ENCODE results near the gene CFAP53. TPM values are rescaled to one million over a fixed set of nuclear protein-coding genes. Genes with fewer than 3 reads are reported as not detected.
A peak's percentile ranks its signal among the peaks of the same experiment; 100 is the strongest.

CFAP53 gene
- total and polyA plus RNA-seq, 9 donors, result 0.11 to 0.57 (median 0.30) TPM

- under 1% methylated on average over 73 of the region's 76 CpGs for WGBS (ENCODE audit: insufficient coverage)
Measured at GRCh38 chr18:50287441-50288347, 21.4 kb upstream of the CFAP53 start, which contains the start of gene CXXC1. Gene CXXC1, minus strand, starts transcription at chr18:50287692. Its CDS starts 103 bp downstream, at chr18:50287589.

GRCh38 chr18:50287028-50287440 is 20.7 kb upstream of the CFAP53 start:
- 0% methylated on average over 27 of the region's 27 CpGs for WGBS (ENCODE audit: insufficient coverage)
- peak overlapping the region; percentile 76 for H3K27ac ChIP-seq (ENCODE audit: low read length)
- peaks cover 14% of the 10 kb centered on the region for H3K4me1 ChIP-seq (ENCODE audit: control insufficient read depth, insufficient read depth, low read length)
- peaks cover 3% of the 10 kb centered on the region for H3K27me3 ChIP-seq (ENCODE audit: control insufficient read depth, insufficient read depth, low read length)
- no peak for DNase-seq
- no peaks in the 10 kb centered on the region for H3K9me3 ChIP-seq (replicated peaks; ENCODE audit: control insufficient read depth, low read depth, low read length)
- peaks cover 42% of the 10 kb centered on the region for H3K36me3 ChIP-seq (ENCODE audit: control insufficient read depth, insufficient read depth, low read length)
- peak overlapping the region; percentile 96 for H3K4me3 ChIP-seq (ENCODE audit: low read length)

More at GRCh38 chr18:50287441-50288347, 21.4 kb upstream of the CFAP53 start, which contains the start of gene CXXC1:
- DNase-seq, result peak; percentile 100
- H3K27ac ChIP-seq (ENCODE audit: low read length), result peak within 1 kb of the TSS; percentile 93
- peaks cover 3% of the 10 kb centered on the region for H3K27me3 ChIP-seq (ENCODE audit: control insufficient read depth, insufficient read depth, low read length)
- no peaks in the 10 kb centered on the region for H3K9me3 ChIP-seq (replicated peaks; ENCODE audit: control insufficient read depth, low read depth, low read length)
- peak within 1 kb of the TSS; percentile 96 for H3K4me3 ChIP-seq (ENCODE audit: low read length)
- H3K36me3 ChIP-seq (ENCODE audit: control insufficient read depth, insufficient read depth, low read length), result peaks cover 35% of the 10 kb centered on the region
- H3K4me1 ChIP-seq (ENCODE audit: control insufficient read depth, insufficient read depth, low read length), result peaks cover 10% of the 10 kb centered on the region

- H3K27me3 ChIP-seq (ENCODE audit: control insufficient read depth, insufficient read depth, low read length), result peaks cover 3% of the 10 kb centered on the region
- H3K36me3 ChIP-seq (ENCODE audit: control insufficient read depth, insufficient read depth, low read length), result peaks cover 42% of the 10 kb centered on the region
- DNase-seq, result no peak
- peaks cover 17% of the 10 kb centered on the region for H3K4me1 ChIP-seq (ENCODE audit: control insufficient read depth, insufficient read depth, low read length)
- H3K27ac ChIP-seq (ENCODE audit: low read length), result no peak overlapping the region
- no peaks in the 10 kb centered on the region for H3K9me3 ChIP-seq (replicated peaks; ENCODE audit: control insufficient read depth, low read depth, low read length)
- 22% methylated on average over 17 of the region's 23 CpGs for WGBS (ENCODE audit: insufficient coverage)
- peak overlapping the region; percentile 96 for H3K4me3 ChIP-seq (ENCODE audit: low read length)
Measured at GRCh38 chr18:50286391-50287027, 20.2 kb upstream of the CFAP53 start.

- DNase-seq, result no peak
- H3K27ac ChIP-seq (ENCODE audit: low read length), result no peak overlapping the region
- H3K4me1 ChIP-seq (ENCODE audit: control insufficient read depth, insufficient read depth, low read length), result peaks cover 17% of the 10 kb centered on the region
- H3K36me3 ChIP-seq (ENCODE audit: control insufficient read depth, insufficient read depth, low read length), result peaks cover 42% of the 10 kb centered on the region
- no peaks in the 10 kb centered on the region for H3K9me3 ChIP-seq (replicated peaks; ENCODE audit: control insufficient read depth, low read depth, low read length)
- H3K4me3 ChIP-seq (ENCODE audit: low read length), result no peak overlapping the region
- WGBS (ENCODE audit: insufficient coverage), result 92% methylated on average over 21 of the region's 24 CpGs
- H3K27me3 ChIP-seq (ENCODE audit: control insufficient read depth, insufficient read depth, low read length), result peaks cover 3% of the 10 kb centered on the region
Measured at GRCh38 chr18:50285631-50286321, 19.5 kb upstream of the CFAP53 start.

GRCh38 chr18:50285071-50285470 is 18.8 kb upstream of the CFAP53 start:
- 88% methylated on average over 9 of the region's 13 CpGs for WGBS (ENCODE audit: insufficient coverage)
- H3K4me1 ChIP-seq (ENCODE audit: control insufficient read depth, insufficient read depth, low read length), result peaks cover 24% of the 10 kb centered on the region
- no peak overlapping the region for H3K4me3 ChIP-seq (ENCODE audit: low read length)
- H3K9me3 ChIP-seq (replicated peaks; ENCODE audit: control insufficient read depth, low read depth, low read length), result no peaks in the 10 kb centered on the region
- no peak for DNase-seq
- H3K27me3 ChIP-seq (ENCODE audit: control insufficient read depth, insufficient read depth, low read length), result peaks cover 2% of the 10 kb centered on the region
- peaks cover 42% of the 10 kb centered on the region for H3K36me3 ChIP-seq (ENCODE audit: control insufficient read depth, insufficient read depth, low read length)
- no peak overlapping the region for H3K27ac ChIP-seq (ENCODE audit: low read length)

GRCh38 chr18:50284255-50284885 is 18.1 kb upstream of the CFAP53 start:
- H3K4me1 ChIP-seq (ENCODE audit: control insufficient read depth, insufficient read depth, low read length), result peaks cover 28% of the 10 kb centered on the region
- 94% methylated on average over 15 of the region's 15 CpGs for WGBS (ENCODE audit: insufficient coverage)

GRCh38 chr18:50283469-50284209 is 17.3 kb upstream of the CFAP53 start:
- no peak for DNase-seq

More at GRCh38 chr18:50284255-50284885, 18.1 kb upstream of the CFAP53 start:
- DNase-seq, result no peak
- Histone ChIP-seq H3K27me3 (ENCODE audit: control insufficient read depth, insufficient read depth, low read length) (no peaks in the 10 kb centered on the region), H3K9me3 (replicated peaks; ENCODE audit: control insufficient read depth, low read depth, low read length) (no peaks in the 10 kb centered on the region), H3K36me3 (ENCODE audit: control insufficient read depth, insufficient read depth, low read length) (peaks cover 46% of the 10 kb centered on the region), H3K4me3 (ENCODE audit: low read length) (no peak overlapping the region), H3K27ac (ENCODE audit: low read length) (no peak overlapping the region)

GRCh38 chr18:50282521-50283335 is 16.4 kb upstream of the CFAP53 start:
- no peak for DNase-seq
- Histone ChIP-seq H3K27me3 (ENCODE audit: control insufficient read depth, insufficient read depth, low read length) (no peaks in the 10 kb centered on the region), H3K4me1 (ENCODE audit: control insufficient read depth, insufficient read depth, low read length) (peaks cover 28% of the 10 kb centered on the region), H3K4me3 (ENCODE audit: low read length) (no peak overlapping the region), H3K36me3 (ENCODE audit: control insufficient read depth, insufficient read depth, low read length) (peaks cover 52% of the 10 kb centered on the region), H3K9me3 (replicated peaks; ENCODE audit: control insufficient read depth, low read depth, low read length) (no peaks in the 10 kb centered on the region), H3K27ac (ENCODE audit: low read length) (no peak overlapping the region)
- WGBS (ENCODE audit: insufficient coverage), result 90% methylated on average over 39 of the region's 42 CpGs

More at GRCh38 chr18:50283469-50284209, 17.3 kb upstream of the CFAP53 start:
- Histone ChIP-seq H3K4me3 (ENCODE audit: low read length) (no peak overlapping the region), H3K36me3 (ENCODE audit: control insufficient read depth, insufficient read depth, low read length) (peaks cover 50% of the 10 kb centered on the region), H3K4me1 (ENCODE audit: control insufficient read depth, insufficient read depth, low read length) (peaks cover 28% of the 10 kb centered on the region), H3K9me3 (replicated peaks; ENCODE audit: control insufficient read depth, low read depth, low read length) (no peaks in the 10 kb centered on the region), H3K27me3 (ENCODE audit: control insufficient read depth, insufficient read depth, low read length) (no peaks in the 10 kb centered on the region), H3K27ac (ENCODE audit: low read length) (no peak overlapping the region)
- 95% methylated on average over 21 of the region's 29 CpGs for WGBS (ENCODE audit: insufficient coverage)
